Keratinocyte (primary cell): ENCODE measurements around the gene USP37.

ENCODE experiments used
- CTCF ChIP-seq, 3 experiments: IDR thresholded peaks in 1 of 3; conservative IDR thresholded peaks in 1 of 3; optimal IDR thresholded peaks in 1 of 3; 2 replicates in 2 of 3; 3 replicates in 1 of 3; pipeline versions ENCODE3 to v1.5.1; 2011; ENCODE audit warnings: low read length in 3 of 3, mild to moderate bottlenecking in 3 of 3, moderate library complexity in 2 of 3, control low read depth in 1 of 3, inconsistent platforms in 1 of 3; ENCODE audit not compliant: insufficient read depth in 2 of 3; ENCODE audit errors: extremely low read depth in 1 of 3
- EZH2 ChIP-seq: IDR thresholded peaks from one replicate; pipeline ENCODE4 v1.6.1; 2012; ENCODE audit warnings: inconsistent platforms, mild to moderate bottlenecking, low read length, moderate library complexity

- TF ChIP-seq CTCF (optimal IDR thresholded peaks at IDR 0.05 in 1 of 3, IDR thresholded peaks at IDR 0.05 in 1 of 3, conservative IDR thresholded peaks at IDR 0.05 in 1 of 3; ENCODE audit: extremely low read depth in 1 of 3, insufficient read depth in 2 of 3, low read length in 3 of 3) (no peak), EZH2 (no peak)
Observed at GRCh38 chr2:218517434-218518206, 50.5 kb downstream of the USP37 start.
